GM18909 (cell line): ENCODE data around the gene ZNF821.
"Not testable (repeated sequence)": the region's sequence is repeated elsewhere in the genome, so short reads cannot be mapped to it uniquely, and the experiment has no call there.

Source experiments
- ATAC-seq: cut with Tn5 transposase; IDR thresholded peaks from one replicate; pipeline ENCODE4 v1.9.1; 2021; ENCODE audit warnings: mild to moderate bottlenecking; ENCODE audit not compliant: unreplicated experiment, poor library complexity

The ZNF821 gene

DNA sequence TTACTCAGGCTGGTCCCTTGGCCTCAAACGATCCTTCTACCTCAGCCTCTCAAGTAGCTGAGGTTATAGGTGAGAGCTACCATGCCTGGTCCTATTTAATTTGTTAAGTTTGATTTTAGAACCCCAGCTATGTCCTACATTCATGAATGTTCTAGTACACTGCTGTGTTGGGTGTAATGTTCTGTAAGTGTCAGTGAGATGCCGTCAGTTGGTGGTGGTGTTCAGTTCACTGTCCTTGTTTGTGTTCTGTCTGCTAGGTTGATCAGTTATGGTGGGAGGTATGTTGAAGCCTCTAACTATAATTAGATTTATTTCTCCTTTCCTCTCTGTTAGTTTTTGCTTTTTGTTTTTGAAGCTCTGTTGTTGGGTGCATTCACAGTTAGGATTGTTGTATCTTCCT lies 19.6 kb upstream of the ZNF821 start:
- ATAC-seq = no peak

DNA sequence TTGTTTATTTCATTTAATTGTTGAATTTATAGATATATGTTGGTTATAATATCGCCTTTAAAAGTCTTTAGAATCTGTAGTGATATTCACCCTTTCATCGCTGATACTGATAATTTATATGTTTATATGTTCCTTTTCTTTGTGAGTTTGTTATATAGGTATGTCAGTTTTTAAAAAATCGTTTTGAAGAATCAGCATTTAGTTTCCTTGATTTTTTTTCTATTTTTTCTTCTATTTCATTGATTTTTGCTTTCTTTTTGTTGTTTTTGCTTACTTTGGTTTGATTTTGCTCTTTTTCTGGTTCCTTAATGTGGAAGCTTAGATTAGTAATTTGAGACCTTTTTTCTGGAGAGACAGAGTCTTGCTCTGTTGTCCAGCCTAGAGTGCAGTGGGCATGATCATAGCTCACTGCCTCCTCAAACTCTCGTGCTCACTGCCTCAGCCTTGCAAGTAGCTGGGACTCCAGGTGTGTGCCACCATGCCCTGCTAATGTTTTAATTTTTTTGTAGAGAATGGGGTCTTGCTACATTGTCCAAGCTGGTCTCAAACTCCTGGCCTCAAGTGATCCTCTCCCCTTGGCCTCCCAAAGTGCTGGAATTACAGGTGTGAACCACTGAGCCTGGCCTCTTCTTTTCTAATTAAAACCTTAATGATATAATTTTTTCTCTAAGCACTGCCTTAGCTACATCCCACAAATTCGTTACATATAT lies 18.8 kb upstream of the ZNF821 start:
- ATAC-seq = no peak

DNA sequence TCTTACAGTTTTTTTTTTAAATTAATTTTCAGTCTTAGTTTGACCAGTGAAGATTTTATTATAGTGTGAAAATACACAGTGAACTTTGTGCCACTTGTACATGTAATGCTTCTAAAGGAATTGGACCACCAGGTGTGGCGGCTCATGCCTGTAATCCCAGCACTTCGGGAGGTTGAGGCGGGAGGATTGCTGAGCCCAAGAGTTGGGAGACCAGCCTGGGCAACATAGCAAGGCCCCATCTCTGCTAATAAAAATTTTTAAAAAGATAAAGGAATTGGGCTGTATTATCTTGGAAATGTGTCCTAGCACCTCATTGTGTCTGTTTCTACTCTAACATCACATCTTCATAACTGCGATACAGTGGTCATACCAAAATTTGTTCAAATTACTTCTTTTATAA lies 15.2 kb upstream of the ZNF821 start:
- no peak for ATAC-seq

DNA sequence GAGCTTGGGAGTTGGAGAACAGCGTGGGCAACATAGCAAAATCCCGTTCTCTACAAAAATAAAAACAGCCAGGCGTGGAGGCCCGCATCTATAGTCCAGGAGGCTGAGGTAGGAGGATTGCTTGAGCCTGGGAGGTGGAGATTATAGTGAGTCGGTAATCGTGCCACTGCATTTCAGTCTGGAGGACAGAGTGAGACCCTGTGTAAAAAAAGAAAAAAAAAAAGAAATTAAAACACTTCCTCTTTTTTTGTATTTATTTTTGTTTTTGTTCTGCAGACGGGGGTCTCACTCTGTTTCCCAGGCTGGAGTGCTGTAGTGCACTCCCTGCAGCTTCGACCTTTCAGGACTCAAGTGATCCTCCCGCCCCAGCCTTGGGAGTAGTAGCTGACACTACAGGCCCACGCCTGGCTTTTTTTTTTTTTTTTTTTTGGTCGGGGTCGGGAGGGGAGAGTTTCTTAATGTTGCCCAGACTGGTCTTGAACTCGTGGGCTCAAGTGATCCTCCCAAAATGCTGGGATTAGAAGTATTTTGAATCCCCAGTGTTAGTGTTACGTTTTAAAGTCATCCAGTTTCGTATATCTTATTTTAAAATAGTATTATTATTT lies 12.9 kb upstream of the ZNF821 start:
- ATAC-seq = no peak

DNA sequence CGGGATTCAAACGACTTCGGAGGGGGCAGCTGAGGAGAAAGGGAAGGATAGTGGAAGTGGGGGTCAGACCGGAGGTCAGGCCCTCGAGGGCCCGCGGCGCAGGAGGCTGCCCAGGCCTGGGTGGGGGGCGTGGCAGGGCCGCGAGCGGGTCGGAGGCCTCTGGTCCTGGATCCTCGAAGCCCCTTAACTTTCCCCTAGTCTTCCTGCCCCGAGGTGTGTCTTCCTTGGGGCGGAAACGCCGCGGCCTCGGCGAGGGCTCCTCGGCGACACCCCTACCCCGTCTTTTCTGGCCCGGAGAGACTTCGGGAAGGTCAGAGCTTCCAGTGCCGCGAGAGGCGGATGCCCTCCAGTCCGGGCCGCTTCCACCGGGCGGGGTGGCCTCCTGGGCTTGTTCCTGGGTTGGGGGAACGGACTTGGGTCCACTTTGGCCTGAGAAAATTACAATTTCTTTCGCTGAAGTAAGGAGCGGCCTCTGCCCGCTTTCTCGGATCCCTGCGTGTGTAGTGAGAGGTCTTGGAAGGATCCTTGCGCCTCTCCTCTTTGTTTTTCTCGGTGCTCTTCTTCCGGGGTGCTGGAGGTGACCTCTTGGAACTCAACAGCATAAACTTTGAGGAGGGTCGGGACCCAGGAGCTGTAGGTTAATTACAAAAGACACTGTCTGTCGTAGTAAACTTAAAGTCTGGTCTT lies 11.8 kb upstream of the ZNF821 start:
- peak; percentile 35 for ATAC-seq

DNA sequence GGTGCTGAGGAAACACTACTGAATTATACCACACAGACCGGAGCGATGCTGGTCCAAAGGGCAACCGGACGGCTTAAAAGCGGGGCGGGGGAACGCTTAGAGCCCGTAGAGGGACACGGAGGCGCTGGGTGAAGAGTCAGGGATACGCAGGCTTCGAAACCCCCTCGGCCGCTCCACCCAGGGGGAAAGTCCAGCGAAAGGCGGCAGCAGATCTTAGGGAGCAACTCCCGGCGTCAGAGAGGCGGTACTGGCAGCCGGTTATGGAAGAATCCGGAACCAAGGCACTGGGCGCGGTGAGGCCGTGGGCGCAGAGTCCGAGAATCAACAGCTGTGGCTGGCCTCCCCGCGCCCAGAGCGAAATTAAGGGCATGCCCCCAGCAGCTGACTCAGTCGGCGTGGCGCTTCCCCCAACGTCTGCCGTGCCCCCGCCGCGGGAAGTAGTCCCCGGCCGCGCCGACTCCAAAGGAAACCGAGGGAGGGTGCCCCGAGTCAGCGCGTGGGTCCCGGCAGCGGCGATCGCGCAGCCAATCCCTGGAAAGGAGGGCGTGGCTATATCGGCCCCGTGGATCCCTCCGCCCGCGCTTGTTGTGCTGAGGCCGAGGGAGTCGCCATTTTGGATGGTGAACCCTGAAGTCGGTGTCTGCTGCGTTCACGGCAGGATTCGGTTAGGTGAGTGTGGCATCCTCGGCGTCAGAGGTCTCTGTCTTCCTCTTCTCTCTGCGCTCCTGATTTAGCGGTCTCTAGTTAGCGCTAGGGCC lies 11.1 kb upstream of the ZNF821 start, which contains the start of gene IST1:
IST1 (plus strand) TSS at position 611 of the 758 bp plus-strand sequence. CDS start 20,110 bp downstream, outside the sequence.
- ATAC-seq = peak; percentile 86

DNA sequence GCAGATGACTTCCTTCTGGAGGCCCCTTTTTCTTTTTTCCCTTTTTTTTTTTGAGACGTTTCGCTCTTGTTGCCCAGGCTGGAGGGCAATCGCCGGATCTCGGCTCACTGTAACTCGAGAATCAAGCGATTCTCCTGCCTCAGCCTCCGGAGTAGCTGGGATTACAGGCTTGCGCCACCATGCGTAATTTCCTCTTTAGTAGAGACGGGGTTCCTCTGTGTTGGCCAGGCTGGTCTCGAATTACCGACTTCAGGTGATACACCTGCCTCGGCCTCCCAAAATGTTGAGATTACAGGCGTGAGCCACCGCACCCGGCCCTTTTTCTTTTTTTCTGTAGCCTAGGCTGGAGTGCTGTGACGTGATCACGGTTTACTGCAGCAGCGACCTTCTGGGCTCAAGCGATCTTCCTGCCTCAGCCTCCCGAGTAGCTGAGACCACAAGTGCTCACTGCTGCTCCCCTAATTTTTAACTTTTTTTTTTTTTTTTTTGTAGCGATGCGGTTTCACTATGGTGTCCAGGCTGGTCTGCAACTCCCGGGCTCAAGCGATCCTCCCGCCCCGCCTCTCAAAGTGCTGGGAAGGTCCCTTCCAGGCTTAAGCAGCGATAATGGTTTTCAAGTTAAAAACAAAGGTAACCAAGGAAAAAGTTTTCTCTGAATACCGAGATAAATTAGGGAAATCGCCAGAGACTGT lies 10.4 kb upstream of the ZNF821 start:
- peak; percentile 30 for ATAC-seq

DNA sequence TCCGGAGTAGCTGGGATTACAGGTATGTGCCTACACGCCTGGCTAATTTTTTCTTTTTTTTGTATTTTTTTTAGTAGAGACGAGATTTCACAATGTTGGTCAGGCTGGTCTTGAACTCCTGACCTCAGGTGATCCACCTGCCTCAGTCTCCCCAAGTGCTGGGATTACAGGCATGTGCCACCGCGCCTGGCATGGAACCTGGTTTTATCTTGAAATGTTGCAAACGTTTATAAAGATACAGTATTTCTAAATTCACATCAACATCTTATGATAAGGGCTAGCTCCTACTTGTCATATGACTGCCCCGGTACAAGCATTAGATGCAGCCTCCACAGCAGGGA lies 9.9 kb upstream of the ZNF821 start:
- ATAC-seq = no peak

DNA sequence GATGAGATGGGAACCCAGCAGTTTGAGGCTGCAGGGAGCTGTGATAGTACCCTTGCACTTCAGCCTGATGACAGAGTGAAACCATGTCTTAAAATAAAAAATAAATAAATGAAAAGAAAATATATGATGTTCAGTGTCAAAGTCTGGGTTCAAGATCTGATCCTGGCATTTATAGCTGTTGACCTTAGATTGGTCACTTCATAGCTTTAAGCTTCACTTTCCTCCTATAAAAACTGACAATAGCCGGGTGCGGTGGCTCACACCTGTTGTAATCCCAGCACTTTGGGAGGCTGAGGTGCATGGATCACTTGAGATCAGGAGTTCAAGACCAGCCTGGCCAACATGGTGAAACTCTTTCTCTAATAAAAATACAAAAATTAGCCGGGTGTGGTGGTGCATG lies 5.2 kb upstream of the ZNF821 start:
- ATAC-seq = no peak

DNA sequence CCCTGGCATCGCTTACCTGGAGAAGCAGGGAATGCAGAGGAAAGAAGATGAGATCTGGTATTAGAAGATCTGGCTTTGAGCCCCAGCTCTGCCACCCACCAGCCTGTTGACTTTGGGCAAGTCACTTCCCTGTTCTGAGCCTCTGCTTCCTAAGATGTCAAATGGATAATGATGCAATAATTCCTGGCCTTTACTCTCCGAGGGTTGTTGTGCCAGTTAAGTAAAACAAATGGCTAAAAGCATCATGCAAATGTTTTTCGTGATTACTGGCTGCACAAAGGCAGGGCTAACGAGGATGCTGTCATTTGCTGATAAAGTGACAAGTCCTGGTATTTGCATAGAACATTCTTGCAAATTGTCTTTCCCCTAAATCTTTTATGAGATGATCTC lies 1.3 kb upstream of the ZNF821 start:
- ATAC-seq = no peak

DNA sequence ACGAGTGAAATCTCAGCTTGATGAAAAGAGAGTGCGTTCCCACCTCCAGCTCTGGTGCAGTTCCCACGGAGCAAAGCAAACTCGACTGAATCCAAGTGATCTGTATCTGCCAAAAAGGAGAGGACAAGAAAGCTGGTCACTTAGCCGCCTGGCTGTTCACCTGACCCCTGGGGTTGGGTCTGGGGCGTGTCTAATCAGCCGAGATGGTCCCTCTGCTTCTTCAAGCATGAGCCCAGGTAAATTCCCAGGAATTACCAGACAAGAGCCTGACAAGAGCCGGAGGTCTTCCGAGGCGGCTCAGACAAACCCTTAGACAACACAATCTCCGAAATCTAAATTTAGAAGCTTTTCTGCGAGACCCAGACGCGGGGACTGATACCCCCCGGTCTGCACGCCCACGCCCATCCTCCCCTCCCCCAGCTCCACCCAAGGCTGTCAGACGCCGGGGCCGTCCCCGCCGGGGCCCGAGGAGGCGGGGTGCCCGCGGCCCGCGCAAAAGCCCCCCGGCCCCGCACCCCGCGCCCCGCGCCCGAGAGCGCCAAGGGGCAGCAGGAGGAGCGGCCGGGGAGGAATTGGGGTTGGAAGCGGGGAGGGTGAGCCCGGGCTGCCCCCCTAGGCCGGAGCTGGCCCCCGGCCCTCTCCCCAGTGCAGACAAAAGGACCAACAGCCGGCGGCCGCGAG lies 674 bp downstream of the ZNF821 start:
- ATAC-seq = peak; percentile 57

DNA sequence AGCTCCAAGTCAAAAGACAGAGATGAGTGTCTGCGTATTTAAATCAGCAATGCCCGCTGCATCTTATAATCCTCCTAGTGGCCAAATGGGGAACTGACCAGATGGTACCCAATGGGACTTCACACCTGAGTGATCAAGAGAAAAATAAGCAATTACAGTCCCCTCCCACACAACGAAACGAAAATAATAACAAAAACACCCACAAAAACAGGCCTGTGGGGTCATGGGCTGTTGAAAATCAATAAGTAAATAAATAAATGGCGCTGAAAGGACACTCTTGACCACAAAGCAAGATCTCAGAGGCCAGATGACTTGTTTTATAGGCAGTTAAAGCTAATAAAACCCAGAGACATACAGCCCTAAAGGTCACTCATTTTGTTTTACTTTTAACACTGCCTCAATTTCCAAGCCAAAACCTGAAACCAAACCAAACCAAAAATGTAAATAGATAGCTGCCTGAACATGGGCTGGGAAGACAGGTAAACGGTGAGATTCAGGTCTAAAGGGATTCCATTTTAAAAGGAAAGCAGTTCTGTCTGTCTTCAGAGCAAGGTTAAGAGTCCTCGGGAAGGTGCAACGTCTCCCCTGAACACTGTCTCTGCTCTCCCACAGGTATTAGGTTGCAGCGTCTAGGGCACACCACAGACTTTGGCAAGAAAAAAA lies 1.3 kb downstream of the ZNF821 start:
- peak; percentile 53 for ATAC-seq

DNA sequence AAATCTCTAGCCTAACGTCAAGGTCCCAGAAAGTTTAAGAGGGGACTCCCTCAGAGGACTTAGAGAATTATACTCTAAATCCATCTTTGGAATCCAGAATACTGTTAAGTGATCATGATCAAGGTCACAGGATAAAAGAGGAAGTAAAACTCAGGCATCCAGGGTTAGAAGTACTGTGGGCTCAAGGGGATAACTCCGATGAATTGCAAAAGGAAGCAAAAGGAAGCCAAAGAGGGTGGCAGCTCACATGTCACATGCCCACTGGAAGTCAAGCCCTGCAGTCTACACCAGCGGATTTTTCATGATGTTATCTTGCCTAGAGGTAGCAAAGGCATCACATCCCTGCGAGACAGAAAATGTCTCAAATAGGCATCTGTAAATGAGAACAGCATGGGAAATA lies 3.8 kb downstream of the ZNF821 start:
- no peak for ATAC-seq

DNA sequence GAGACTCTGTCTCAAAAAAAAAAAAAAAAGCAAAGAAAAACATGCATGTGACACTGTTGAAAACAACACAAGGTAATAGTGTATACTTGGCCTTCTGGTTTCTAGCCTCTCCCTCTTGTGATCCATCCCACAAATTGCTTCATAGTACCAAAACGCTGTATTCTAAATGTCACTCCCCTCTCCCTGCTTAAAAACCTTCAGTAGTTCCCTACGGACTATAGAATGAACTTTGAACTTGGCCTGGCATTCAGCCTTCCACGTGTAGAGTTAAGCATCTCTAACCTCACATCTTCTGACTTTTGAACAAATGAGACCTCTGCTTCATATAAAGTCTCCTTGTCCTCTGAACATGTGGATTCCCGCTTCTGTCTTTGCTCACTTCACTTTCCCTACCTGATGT lies 5.1 kb downstream of the ZNF821 start:
- no peak for ATAC-seq

DNA sequence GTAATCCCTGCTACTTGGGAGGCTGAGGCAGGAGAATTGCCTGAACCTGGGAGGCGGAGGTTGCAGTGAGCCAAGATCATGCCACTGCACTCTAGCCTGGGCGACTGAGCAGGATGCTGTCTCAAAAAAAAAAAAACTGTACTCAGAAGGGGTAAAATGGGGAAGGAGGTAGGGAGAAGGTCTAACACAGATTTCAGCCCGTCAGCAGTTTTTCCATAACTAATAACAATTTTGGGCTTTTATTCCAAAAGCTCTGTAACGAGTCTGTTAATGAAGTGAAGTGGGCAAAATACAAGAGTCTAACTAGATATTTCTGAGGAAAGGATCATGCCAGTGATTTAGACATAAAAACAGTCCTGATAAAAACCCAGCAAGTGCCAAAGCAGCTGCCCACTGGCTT lies 10.8 kb downstream of the ZNF821 start:
- no peak for ATAC-seq

DNA sequence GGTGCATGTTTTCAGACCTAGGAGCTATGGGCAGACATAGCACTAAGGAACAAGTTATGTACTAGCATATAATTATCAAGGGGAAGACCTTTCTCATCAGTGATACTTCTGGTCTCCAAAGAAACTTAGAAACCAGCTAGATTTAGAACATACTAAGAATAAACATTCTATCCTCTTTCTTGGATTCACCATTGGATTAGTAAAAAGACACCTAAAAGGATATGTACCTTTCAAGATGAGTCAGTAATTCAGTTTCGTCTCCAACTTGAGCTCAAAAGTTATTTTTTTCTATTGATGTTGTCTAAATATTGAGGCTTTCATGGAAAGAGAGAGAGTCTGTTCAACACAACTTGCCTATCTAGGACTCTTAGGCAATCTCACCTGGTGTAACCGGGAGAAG lies 13.2 kb downstream of the ZNF821 start:
- ATAC-seq = no peak

DNA sequence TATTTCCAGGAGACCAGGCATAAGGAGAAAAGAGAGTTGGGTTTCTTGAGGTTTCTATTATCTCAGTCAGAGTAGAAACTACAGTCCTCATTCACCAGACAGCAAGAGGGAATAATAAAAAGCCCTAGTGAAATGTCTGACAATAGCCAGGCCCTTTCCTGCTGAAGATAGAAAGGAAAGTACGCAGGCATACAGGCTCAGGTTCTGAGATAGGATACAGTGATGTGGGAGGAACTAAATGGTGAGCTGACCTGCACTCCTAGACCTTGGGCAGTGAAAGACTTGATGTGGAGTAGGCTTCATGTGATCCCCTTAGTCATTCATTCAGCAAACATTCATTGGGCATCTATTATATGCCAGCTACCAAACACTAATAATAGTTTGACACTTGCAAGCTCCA lies 14.9 kb downstream of the ZNF821 start:
- no peak for ATAC-seq

DNA sequence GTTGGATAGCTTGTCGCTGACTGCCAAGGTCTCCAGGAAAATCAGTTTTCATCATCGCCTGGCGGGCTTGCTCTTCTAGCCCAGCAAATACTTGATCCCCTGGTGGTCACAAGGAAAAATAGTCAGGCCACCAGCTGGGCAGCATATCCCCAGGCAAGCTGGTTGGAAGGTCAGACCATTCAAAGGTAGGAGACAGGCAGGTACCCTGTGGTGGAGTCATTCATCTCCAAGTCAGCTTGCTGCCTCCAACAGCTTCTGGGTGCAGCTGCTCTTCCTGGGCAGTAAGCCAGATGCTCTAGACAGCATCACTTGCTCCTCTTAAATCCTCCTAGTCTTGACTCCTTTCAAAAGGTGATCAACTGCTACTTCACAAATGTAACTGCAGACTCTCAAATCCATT lies 16.0 kb downstream of the ZNF821 start:
- ATAC-seq = no peak

DNA sequence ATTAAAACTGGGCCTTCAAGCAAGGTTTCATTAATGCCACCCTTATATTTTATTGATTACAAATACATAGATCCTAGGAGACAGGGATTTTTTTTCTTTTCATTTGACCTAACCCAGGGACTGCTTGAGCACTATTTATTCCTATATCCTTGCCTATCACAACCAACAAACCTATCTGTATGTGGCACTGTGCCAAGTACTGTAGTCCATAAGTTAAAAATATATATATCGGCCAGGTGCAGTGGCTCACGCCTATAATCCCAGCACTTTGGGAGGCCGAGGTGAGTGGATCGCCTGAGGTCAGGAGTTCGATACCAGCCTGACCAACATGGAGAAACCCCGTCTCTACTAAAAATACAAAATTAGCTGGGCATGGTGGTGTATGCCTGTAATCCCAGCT lies 16.8 kb downstream of the ZNF821 start:
- not testable (repeated sequence) for ATAC-seq
